ENCODE data around the gene HCN3.

The HCN3 gene

GRCh38 chr1:155294520-155295182 is 17.4 kb downstream of the HCN3 start:
- no peak for TF ChIP-seq ZC3H10 (CRISPR knock-in tag; IDR thresholded peaks at IDR 0.05)
- TF ChIP-seq GLIS3 (CRISPR knock-in tag; IDR thresholded peaks at IDR 0.05): no peak
- no peak for TF ChIP-seq ARNTL (CRISPR knock-in tag; IDR thresholded peaks at IDR 0.05; ENCODE audit: borderline replicate concordance, low read depth)
- TF ChIP-seq ZFP3 (CRISPR knock-in tag; IDR thresholded peaks at IDR 0.05): no peak
- TF ChIP-seq ZNF8 (CRISPR knock-in tag; IDR thresholded peaks at IDR 0.05): no peak
- TF ChIP-seq RARB (CRISPR knock-in tag; IDR thresholded peaks at IDR 0.05): no peak
- TF ChIP-seq ZFP30 (CRISPR knock-in tag; IDR thresholded peaks at IDR 0.05): no peak
- TF ChIP-seq, protein P1, sequence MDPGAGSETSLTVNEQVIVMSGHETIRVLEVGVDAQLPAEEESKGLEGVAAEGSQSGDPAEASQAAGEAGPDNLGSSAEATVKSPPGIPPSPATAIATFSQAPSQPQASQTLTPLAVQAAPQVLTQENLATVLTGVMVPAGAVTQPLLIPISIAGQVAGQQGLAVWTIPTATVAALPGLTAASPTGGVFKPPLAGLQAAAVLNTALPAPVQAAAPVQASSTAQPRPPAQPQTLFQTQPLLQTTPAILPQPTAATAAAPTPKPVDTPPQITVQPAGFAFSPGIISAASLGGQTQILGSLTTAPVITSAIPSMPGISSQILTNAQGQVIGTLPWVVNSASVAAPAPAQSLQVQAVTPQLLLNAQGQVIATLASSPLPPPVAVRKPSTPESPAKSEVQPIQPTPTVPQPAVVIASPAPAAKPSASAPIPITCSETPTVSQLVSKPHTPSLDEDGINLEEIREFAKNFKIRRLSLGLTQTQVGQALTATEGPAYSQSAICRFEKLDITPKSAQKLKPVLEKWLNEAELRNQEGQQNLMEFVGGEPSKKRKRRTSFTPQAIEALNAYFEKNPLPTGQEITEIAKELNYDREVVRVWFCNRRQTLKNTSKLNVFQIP (CRISPR knock-in tag; IDR thresholded peaks at IDR 0.05; ENCODE audit: borderline replicate concordance, low read depth): no peak
- TF ChIP-seq CSDC2 (CRISPR knock-in tag; IDR thresholded peaks at IDR 0.05): no peak
- no peak for TF ChIP-seq TCF4 (CRISPR knock-in tag; IDR thresholded peaks at IDR 0.05; ENCODE audit: borderline replicate concordance)
- TF ChIP-seq BACH2 (CRISPR knock-in tag; IDR thresholded peaks at IDR 0.05; ENCODE audit: borderline replicate concordance): no peak
- no peak for TF ChIP-seq TOX (CRISPR knock-in tag; IDR thresholded peaks at IDR 0.05; ENCODE audit: borderline replicate concordance)
- no peak for TF ChIP-seq ZNF565 (CRISPR knock-in tag; conservative IDR thresholded peaks at IDR 0.05; ENCODE audit: low read depth)
- no peak for TF ChIP-seq CREB5 (CRISPR knock-in tag; IDR thresholded peaks at IDR 0.05; ENCODE audit: low read depth)
- no peak for TF ChIP-seq ISL1 (CRISPR knock-in tag; IDR thresholded peaks at IDR 0.05)
- TF ChIP-seq PPARA (CRISPR knock-in tag; IDR thresholded peaks at IDR 0.05; ENCODE audit: borderline replicate concordance): no peak
- TF ChIP-seq, protein P2, sequence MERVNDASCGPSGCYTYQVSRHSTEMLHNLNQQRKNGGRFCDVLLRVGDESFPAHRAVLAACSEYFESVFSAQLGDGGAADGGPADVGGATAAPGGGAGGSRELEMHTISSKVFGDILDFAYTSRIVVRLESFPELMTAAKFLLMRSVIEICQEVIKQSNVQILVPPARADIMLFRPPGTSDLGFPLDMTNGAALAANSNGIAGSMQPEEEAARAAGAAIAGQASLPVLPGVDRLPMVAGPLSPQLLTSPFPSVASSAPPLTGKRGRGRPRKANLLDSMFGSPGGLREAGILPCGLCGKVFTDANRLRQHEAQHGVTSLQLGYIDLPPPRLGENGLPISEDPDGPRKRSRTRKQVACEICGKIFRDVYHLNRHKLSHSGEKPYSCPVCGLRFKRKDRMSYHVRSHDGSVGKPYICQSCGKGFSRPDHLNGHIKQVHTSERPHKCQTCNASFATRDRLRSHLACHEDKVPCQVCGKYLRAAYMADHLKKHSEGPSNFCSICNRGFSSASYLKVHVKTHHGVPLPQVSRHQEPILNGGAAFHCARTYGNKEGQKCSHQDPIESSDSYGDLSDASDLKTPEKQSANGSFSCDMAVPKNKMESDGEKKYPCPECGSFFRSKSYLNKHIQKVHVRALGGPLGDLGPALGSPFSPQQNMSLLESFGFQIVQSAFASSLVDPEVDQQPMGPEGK (CRISPR knock-in tag; IDR thresholded peaks at IDR 0.05; ENCODE audit: borderline replicate concordance): no peak
- TF ChIP-seq ESRRG (CRISPR knock-in tag; IDR thresholded peaks at IDR 0.05): no peak
- TF ChIP-seq ZNF70 (CRISPR knock-in tag; IDR thresholded peaks at IDR 0.05): no peak
- ATAC-seq: no peak

DNA sequence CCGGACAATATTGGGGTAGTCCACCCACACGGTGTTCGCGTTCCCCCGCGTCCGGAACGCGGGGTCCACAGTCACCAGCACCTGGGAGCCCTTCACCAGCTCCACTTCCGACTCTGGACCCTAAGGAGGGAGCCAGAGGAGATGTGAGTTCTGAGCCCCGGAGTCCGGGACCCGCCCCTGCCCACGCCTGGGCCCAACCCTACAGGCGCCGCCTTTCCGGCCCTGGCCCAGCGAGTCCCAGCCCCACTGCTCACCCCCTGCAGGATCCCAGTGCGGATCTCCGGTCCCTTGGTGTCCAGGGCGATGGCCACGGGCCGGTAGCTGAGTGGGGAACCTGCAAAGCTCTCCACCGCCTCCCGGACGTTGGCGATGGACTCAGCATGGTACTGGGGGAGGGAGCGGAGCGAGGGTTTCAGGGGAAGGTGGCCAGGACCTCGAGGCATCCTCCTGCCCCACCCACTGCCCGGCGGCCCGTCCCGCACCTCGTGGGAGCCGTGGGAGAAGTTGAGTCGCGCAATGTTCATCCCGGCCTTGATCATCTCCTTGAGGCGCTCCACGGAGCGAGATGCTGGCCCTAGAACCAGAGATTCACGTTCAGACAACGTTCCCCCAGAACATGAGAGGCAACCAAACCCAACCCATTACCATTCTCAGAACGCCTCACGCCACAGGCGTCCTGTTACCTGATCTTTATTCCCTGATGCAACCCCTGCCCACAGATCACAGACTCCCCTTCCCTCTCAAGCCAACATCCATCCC is 18.1 kb downstream of the HCN3 start:
- TF ChIP-seq TOX (CRISPR knock-in tag; IDR thresholded peaks at IDR 0.05; ENCODE audit: borderline replicate concordance) (no peak), ZNF70 (CRISPR knock-in tag; IDR thresholded peaks at IDR 0.05) (no peak), ZFP3 (CRISPR knock-in tag; IDR thresholded peaks at IDR 0.05) (no peak), SNAI2 (CRISPR knock-in tag; IDR thresholded peaks at IDR 0.05) (no peak), ARNTL (CRISPR knock-in tag; IDR thresholded peaks at IDR 0.05; ENCODE audit: borderline replicate concordance, low read depth) (no peak), BACH2 (CRISPR knock-in tag; IDR thresholded peaks at IDR 0.05; ENCODE audit: borderline replicate concordance) (no peak), PPARA (CRISPR knock-in tag; IDR thresholded peaks at IDR 0.05; ENCODE audit: borderline replicate concordance) (no peak)
- ATAC-seq: no peak

GRCh38 chr1:155295942-155296267 is 18.6 kb downstream of the HCN3 start:
- no peak for ATAC-seq
- no peak for TF ChIP-seq ARNTL (CRISPR knock-in tag; IDR thresholded peaks at IDR 0.05; ENCODE audit: borderline replicate concordance, low read depth)
- TF ChIP-seq ZNF565 (CRISPR knock-in tag; conservative IDR thresholded peaks at IDR 0.05; ENCODE audit: low read depth): no peak
- TF ChIP-seq ZC3H10 (CRISPR knock-in tag; IDR thresholded peaks at IDR 0.05): no peak
- no peak for TF ChIP-seq TSHZ2 (CRISPR knock-in tag; IDR thresholded peaks at IDR 0.05)
- TF ChIP-seq TCF4 (CRISPR knock-in tag; IDR thresholded peaks at IDR 0.05; ENCODE audit: borderline replicate concordance): no peak
- TF ChIP-seq ZFP3 (CRISPR knock-in tag; IDR thresholded peaks at IDR 0.05): no peak
- no peak for TF ChIP-seq ZNF70 (CRISPR knock-in tag; IDR thresholded peaks at IDR 0.05)
- no peak for TF ChIP-seq CREB5 (CRISPR knock-in tag; IDR thresholded peaks at IDR 0.05; ENCODE audit: low read depth)
- TF ChIP-seq CSDC2 (CRISPR knock-in tag; IDR thresholded peaks at IDR 0.05): no peak
- TF ChIP-seq, protein P2 (CRISPR knock-in tag; IDR thresholded peaks at IDR 0.05; ENCODE audit: borderline replicate concordance): no peak
- TF ChIP-seq SNAI2 (CRISPR knock-in tag; IDR thresholded peaks at IDR 0.05): no peak
- TF ChIP-seq, protein P1 (CRISPR knock-in tag; IDR thresholded peaks at IDR 0.05; ENCODE audit: borderline replicate concordance, low read depth): no peak
- TF ChIP-seq RARB (CRISPR knock-in tag; IDR thresholded peaks at IDR 0.05): no peak
- no peak for TF ChIP-seq BACH2 (CRISPR knock-in tag; IDR thresholded peaks at IDR 0.05; ENCODE audit: borderline replicate concordance)
- no peak for TF ChIP-seq PPARA (CRISPR knock-in tag; IDR thresholded peaks at IDR 0.05; ENCODE audit: borderline replicate concordance)
- no peak for TF ChIP-seq ESRRG (CRISPR knock-in tag; IDR thresholded peaks at IDR 0.05)
- no peak for TF ChIP-seq ISL1 (CRISPR knock-in tag; IDR thresholded peaks at IDR 0.05)

All from SK-N-SH treated with all-trans-retinoic acid at 6 μM for 48 hours (cell line).